GM21423 (cell line): ENCODE data around the gene SMAD3.

Source experiments
- ATAC-seq: cut with Tn5 transposase; IDR thresholded peaks from one replicate; pipeline ENCODE4 v1.9.1; 2021; ENCODE audit warnings: mild to moderate bottlenecking, moderate library complexity; ENCODE audit not compliant: unreplicated experiment

SMAD3 gene

GRCh38 chr15:67176195-67176971 is 111.0 kb downstream of the SMAD3 start:
- ATAC-seq: no peak

DNA sequence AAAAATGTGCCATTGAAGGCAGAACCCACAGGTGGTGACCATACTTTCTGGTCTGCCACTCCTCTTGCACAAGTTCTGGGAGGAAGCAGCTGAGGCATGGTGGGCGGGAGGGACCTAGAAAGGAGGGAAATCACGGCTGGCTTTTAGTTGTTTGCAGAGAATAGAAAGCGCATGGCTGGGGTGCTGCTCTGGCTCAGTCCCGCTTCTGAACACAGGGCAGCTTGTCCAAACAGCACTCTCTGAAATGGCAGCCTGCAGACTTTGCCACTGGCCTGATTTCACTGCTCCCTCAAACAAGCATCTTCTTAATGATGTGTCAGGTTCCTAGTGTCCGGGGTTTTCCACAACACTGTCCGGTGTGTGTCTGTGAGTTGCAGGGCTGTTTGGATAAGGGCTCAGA is 112.3 kb downstream of the SMAD3 start:
- no peak for ATAC-seq

GRCh38 chr15:67178569-67179210 is 113.3 kb downstream of the SMAD3 start:
- no peak for ATAC-seq

DNA sequence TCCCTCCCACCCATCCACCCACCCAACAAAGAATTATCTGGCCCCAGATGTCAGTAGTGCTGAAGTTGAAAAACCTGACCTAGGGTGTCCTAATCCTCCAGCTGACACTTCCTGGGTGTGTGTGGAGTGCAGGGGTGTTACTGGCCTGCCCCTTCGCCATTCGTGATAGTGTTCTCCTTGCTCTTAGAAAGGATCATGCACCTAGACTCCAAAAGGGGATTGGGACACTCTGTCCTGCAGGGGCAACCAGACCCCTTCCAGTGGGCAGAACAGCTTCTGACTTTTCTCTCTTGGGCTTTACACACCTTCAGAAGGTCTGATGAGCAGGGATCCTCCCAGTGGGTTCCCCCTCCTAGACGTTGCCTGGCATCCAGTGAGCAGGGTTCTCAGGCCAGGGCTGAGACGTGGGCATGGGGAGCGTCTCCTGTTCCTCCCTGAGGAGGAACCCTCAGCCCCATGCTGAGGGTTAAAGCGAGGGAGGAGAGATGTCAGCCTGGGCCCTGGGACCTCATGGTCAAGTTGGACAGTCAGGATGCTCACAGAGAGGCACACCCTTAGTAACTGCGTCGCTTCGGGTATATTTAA is 114.1 kb downstream of the SMAD3 start:
- ATAC-seq: no peak

DNA sequence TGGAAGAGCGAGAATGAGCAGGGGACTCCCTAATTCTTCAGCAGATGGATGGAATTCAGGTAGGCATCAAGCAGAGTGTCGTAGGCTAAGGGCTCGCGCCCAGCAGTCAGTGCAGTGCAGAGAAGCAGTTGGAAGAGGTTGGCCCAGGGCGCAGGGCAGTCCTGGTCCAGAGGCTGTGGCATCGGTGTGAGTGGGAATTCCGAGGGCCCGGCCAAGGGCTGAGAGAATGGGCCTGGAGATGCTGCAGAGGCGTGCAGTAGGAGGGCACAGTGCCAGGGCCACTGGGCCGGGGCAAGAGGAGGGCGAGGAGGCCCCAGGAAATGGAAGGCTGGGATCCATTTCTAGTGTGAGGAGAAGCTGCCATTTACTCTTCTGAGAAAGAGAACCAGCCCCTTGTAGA is 114.6 kb downstream of the SMAD3 start:
- no peak for ATAC-seq

DNA sequence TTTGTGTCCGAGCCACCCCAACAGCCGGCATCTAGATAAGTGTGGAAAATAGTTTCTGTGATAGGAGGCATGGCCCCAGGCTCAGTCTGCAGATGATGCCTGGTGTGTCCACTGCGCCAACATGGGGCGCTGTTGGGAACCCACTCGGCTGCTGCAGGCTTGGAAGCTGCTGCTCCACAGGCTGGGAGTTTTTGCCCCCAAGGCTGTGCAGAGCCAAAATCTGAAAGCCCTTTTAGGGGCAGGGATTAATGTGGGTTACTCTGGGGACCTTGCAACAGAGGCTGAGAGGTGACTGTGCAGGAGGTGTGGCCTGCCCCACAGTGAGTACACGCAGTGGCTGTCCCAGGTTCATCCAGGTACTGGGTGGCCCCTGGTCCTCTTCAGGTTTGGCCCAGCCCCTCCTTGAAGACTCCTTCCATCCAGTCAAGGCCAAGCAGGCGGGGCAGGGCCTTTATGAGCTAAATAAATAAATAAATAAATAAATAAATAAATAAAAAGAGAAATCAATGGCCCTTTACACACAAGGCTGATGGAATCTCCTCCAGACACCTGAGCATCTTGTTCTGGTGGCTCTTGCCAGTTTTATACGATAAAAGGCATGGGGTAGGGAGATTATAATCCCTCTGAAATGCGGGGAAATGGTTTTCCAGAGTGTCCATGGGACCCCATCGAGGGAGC is 115.3 kb downstream of the SMAD3 start:
- no peak for ATAC-seq

- ATAC-seq: no peak
These were observed 115.8 kb downstream of the SMAD3 start for GRCh38 chr15:67181221-67181639.

DNA sequence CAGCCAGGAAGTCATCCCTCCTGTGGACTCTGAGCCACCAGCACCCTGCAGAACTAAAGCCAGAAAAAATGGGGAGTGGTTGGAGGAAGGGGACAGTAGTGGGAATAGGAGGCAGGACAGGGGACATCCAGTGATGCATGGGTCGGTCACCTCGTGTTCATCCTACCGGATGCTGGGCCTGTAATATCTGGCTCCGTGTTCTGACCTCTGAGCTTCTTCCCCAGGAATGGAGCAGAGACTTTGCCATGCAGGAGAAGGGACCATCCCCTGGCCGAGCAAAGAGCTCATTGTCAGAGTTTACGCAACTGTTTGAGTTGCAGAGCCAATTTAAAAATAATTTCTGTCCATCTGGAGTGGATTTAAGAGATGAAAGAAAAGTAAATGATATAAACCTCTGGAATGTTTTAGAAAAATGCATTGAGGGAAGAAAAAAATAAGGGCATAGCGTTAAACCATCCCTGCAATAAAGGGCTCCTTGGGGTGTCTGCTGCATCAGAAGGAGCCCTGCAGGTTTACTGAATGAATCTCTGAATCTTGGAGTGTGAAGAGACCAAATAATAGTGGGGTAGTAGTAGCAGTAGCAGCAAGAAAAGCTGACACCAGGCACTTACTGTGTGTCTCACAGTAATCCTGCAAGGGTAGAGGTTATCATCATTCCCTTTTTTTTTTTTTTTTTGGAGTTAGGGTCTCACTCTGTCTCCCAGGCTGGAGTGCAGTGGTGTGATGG is 118.2 kb downstream of the SMAD3 start:
- ATAC-seq: no peak

GRCh38 chr15:67184208-67184925 is 119.0 kb downstream of the SMAD3 start:
- ATAC-seq: no peak

DNA sequence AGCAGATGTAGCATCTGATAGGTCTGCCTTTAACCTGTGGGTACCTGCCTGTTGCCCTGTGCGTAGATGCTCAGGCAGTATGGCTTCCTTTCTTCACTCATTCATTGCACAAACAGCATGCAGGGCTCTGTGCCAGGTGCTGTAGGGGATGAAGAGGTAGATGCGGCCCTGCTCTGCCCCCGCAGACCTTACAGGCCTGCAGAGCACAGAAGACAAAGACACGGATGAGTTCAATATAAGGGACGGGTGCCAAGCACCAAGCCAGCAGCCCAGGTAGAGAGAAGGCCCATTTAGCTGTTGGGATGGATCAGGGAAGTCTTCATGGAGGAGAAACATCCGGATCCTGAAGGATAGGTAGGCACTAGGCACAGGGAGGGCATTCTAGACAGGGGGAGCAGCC is 119.6 kb downstream of the SMAD3 start:
- ATAC-seq: no peak

- ATAC-seq: no peak
These were observed 120.3 kb downstream of the SMAD3 start for GRCh38 chr15:67185621-67186225.

DNA sequence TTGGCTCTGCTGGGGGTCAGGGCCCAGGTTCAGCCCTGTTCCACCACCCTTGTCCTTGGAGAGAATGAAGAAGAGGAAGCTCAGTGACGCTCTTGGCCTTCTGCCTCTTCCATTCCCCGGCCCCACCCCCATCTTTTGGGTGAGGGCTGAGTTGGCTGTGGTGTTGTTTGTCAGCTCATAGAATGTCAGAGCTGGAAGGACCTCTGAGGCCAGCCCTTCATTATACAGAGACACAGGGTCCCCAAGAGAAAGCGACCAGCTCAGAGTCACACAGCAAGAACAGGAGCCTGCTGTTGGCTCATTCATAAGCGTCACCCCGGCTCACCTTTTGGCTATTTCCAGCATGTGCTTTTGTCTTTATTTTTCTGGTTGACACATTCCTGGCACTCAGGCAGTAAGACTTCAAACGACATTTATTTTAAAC is 120.8 kb downstream of the SMAD3 start:
- no peak for ATAC-seq

- no peak for ATAC-seq
These were observed 121.3 kb downstream of the SMAD3 start for GRCh38 chr15:67186688-67187087.

DNA sequence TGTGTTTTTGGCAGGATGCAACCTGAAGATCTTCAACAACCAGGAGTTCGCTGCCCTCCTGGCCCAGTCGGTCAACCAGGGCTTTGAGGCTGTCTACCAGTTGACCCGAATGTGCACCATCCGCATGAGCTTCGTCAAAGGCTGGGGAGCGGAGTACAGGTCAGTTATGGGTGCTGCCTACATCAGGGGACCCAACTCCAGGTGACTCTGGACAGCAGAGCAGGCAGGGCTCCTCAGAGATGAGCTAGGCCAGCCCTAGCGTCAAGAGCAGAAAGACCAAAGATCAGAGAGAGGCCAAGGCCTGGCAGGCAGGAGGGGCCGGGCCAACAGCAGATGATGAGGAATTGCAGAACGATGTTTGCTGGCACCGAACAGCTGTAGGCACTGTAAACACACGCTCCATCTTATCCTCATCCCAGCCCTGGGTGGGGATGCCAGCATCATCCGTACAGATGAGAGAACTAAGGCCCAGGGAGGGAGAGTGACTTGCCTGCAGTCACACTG is 122.0 kb downstream of the SMAD3 start:
- no peak for ATAC-seq

GRCh38 chr15:67188551-67189218 is 123.3 kb downstream of the SMAD3 start:
- ATAC-seq: no peak

DNA sequence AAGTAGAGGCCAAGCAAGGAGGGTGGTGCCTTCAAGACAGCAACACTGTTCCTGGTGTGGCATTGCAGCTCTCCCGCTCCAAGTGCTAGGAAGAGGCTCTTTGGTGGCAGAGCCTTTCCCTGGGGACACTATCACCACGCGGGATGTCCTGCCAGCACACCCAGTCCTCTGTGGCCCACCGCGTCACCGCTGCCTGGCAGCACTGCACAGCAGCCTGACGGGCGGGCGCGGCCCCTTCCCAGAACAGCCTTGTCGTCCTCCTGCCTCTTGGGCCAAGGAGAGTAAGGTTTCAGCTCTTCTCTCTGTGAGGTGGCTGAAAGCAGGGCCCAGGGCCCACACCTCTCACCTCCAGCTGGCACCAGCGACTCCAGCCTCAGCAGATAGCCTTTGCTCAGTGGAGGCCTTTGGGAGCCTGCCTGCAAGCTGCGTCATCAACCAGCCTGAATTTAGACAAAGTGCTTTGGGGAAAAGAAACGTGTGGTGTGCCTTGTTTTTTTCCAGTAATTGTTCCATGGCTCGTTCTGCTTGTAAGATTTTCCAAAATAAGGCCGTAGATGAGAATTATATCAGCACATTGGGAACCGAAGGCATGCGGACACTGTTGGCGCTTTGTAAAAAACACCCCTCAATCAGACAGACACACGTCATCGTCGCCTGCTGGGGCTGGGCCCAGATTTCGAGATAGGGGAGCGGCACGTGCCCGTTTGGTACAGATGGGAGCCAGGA is 124.1 kb downstream of the SMAD3 start:
- ATAC-seq: no peak

- ATAC-seq: no peak
These were observed 124.9 kb downstream of the SMAD3 start for GRCh38 chr15:67190326-67190725.

- ATAC-seq: no peak
These were observed 125.4 kb downstream of the SMAD3 start for GRCh38 chr15:67190813-67191212.
